GM23338 (cell line): ENCODE data around the gene FUNDC2. TPM values are rescaled to one million over a fixed set of nuclear protein-coding genes. Genes with fewer than 3 reads are reported as not detected.
A peak's percentile ranks its signal among the peaks of the same experiment; 100 is the strongest.

Experiments
- ATAC-seq: fragments of 200-7000 bp; cut with Tn5 transposase; 3 replicates; pipeline ENCODE4 v1.9.1; 2020
- DNase-seq: peaks from one replicate; pipeline ENCODE4 v3.0.0-alpha.2; 2015; ENCODE audit warnings: low spot score
- H2AFZ ChIP-seq: fragments of 200-600 bp; sonication (generic); 2 replicates; pipeline ENCODE4 v1.8.0; 2016; ENCODE audit warnings: antibody characterized with exemption, mild to moderate bottlenecking, moderate library complexity
- H3F3A ChIP-seq: fragments of 200-600 bp; sonication (generic); replicated peaks from 2 replicates; pipeline ENCODE4 v1.8.0; 2017; ENCODE audit warnings: antibody characterized with exemption, mixed run types, low read depth
- H3K27ac ChIP-seq: fragments of 200-600 bp; sonication (generic); 2 replicates; pipeline ENCODE4 v1.6.1; 2016; ENCODE audit warnings: low read depth
- H3K27me3 ChIP-seq: fragments of 200-600 bp; sonication (generic); 2 replicates; pipeline ENCODE4 v1.8.0; 2016; ENCODE audit warnings: mild to moderate bottlenecking, mixed run types, moderate library complexity; ENCODE audit not compliant: insufficient read depth
- H3K36me3 ChIP-seq: fragments of 200-600 bp; sonication (generic); 2 replicates; pipeline ENCODE4 v1.8.0; 2016; ENCODE audit warnings: mild to moderate bottlenecking; ENCODE audit not compliant: insufficient read depth
- H3K4me1 ChIP-seq: fragments of 200-600 bp; sonication (generic); 2 replicates; pipeline ENCODE4 v1.8.0; 2016; ENCODE audit warnings: mild to moderate bottlenecking, moderate library complexity; ENCODE audit not compliant: insufficient read depth
- H3K4me2 ChIP-seq: fragments of 200-600 bp; sonication (generic); 2 replicates; pipeline ENCODE4 v1.7.1; 2017; ENCODE audit warnings: mixed run types
- H3K4me3 ChIP-seq: fragments of 200-600 bp; sonication (generic); 2 replicates; pipeline ENCODE4 v1.6.1; 2016; ENCODE audit warnings: mixed run types
- H3K79me2 ChIP-seq: fragments of 200-600 bp; sonication (generic); replicated peaks from 2 replicates; pipeline ENCODE4 v1.8.0; 2017; ENCODE audit warnings: mild to moderate bottlenecking; ENCODE audit not compliant: insufficient read depth
- H3K9me2 ChIP-seq: fragments of 200-600 bp; sonication (generic); 2 replicates; pipeline ENCODE4 v1.8.0; 2017; ENCODE audit not compliant: insufficient read depth
- H4K20me1 ChIP-seq: fragments of 200-600 bp; sonication (generic); replicated peaks from 2 replicates; pipeline ENCODE4 v1.8.0; 2017; ENCODE audit warnings: mild to moderate bottlenecking; ENCODE audit not compliant: insufficient read depth
- H3K27ac Mint-ChIP-seq: 2 replicates; pipeline ENCODE4 v1.8.0; 2020; ENCODE audit warnings: inconsistent platforms, mild to moderate bottlenecking, moderate library complexity, mixed read lengths
- H3K27me3 Mint-ChIP-seq: 3 replicates; pipeline ENCODE4 v1.8.0; 2022; ENCODE audit warnings: low read depth, mild to moderate bottlenecking, moderate library complexity, mixed read lengths, inconsistent platforms; ENCODE audit not compliant: insufficient read depth, poor library complexity
- H3K36me3 Mint-ChIP-seq: 3 replicates; pipeline ENCODE4 v1.8.0; 2021; ENCODE audit warnings: low read depth, mild to moderate bottlenecking, inconsistent platforms, moderate library complexity, mixed read lengths
- H3K4me1 Mint-ChIP-seq: 3 replicates; pipeline ENCODE4 v1.8.0; 2020; ENCODE audit warnings: mild to moderate bottlenecking, inconsistent platforms, mixed read lengths
- H3K4me3 Mint-ChIP-seq: 3 replicates; pipeline ENCODE4 v1.8.0; 2021; ENCODE audit warnings: moderate library complexity, mild to moderate bottlenecking, inconsistent platforms, mixed read lengths
- H3K9me3 Mint-ChIP-seq: 3 replicates; pipeline ENCODE4 v1.8.0; 2020; ENCODE audit warnings: moderate library complexity, mild to moderate bottlenecking, inconsistent platforms, mixed read lengths
- EZH2 ChIP-seq: fragments of 200-600 bp; sonication (generic); IDR thresholded peaks from one replicate; pipeline ENCODE4 v1.8.0; 2017; ENCODE audit warnings: antibody characterized with exemption, mild to moderate bottlenecking, low read depth; ENCODE audit not compliant: unreplicated experiment
- JUNB ChIP-seq: IDR thresholded peaks from one replicate; pipeline ENCODE4 v1.6.1; 2016; ENCODE audit warnings: antibody characterized with exemption; ENCODE audit not compliant: unreplicated experiment
- POLR2AphosphoS5 ChIP-seq: IDR thresholded peaks from 2 replicates; pipeline ENCODE4 v1.6.1; 2016; ENCODE audit warnings: antibody characterized with exemption, low read depth
- STAT1 ChIP-seq: IDR thresholded peaks from one replicate; pipeline ENCODE4 v1.6.1; 2016; ENCODE audit warnings: antibody characterized with exemption; ENCODE audit not compliant: unreplicated experiment
- ZNF114 ChIP-seq: fragments of 250-450 bp; sonication (Bioruptor Pico); IDR thresholded peaks from 2 replicates; pipeline ENCODE4 v1.5.0; 2020; ENCODE audit warnings: mild to moderate bottlenecking, moderate library complexity
- ZNF331 ChIP-seq: fragments of 250-450 bp; sonication (Bioruptor Pico); IDR thresholded peaks from 2 replicates; pipeline ENCODE4 v1.5.0; 2020; ENCODE audit warnings: low read depth, mild to moderate bottlenecking, moderate library complexity
- polyA plus RNA-seq: library from polyadenylated mRNA; unstranded; fragments of >200 nt; fragmentation: Nextera tagmentation; extraction: Ambion mirVana; gene quantifications from 2 replicates; pipeline ENCODE4 v1.2.1, GENCODE V29; 2016
- total RNA-seq: library from RNA; depleted of rRNA; stranded (reverse); fragments of >200 nt; shearing (Covaris generic); gene quantifications from 2 replicates; pipeline ENCODE4 v1.2.3, GENCODE V29; 2014
- TF ChIP-seq, protein P1 (sequence below): IDR thresholded peaks from one replicate; pipeline ENCODE4 v1.6.1; 2018; ENCODE audit warnings: antibody characterized with exemption; ENCODE audit not compliant: unreplicated experiment
- TF ChIP-seq, protein P2 (sequence below): IDR thresholded peaks from 2 replicates; pipeline ENCODE4 v1.6.1; 2016; ENCODE audit warnings: antibody characterized with exemption
- TF ChIP-seq, protein P3 (sequence below): fragments of 250-450 bp; sonication (Bioruptor Pico); IDR thresholded peaks from 2 replicates; pipeline ENCODE4 v1.5.0; 2020; ENCODE audit warnings: mild to moderate bottlenecking, moderate library complexity
- TF ChIP-seq, protein P4 (sequence below), 2 experiments: fragments of 200-600 bp in 1 of 2; sonication (generic) in 1 of 2; conservative IDR thresholded peaks; 2 replicates each; pipeline versions ENCODE4 v1.5.1 to v1.6.1; 2016 to 2017; ENCODE audit warnings: antibody characterized with exemption in 2 of 2, low read depth in 2 of 2, mild to moderate bottlenecking in 2 of 2, moderate library complexity in 1 of 2

FUNDC2 gene
- total and polyA plus RNA-seq, 2 experiments from 2014 or later: 28.6 to 58.5 TPM

DNA sequence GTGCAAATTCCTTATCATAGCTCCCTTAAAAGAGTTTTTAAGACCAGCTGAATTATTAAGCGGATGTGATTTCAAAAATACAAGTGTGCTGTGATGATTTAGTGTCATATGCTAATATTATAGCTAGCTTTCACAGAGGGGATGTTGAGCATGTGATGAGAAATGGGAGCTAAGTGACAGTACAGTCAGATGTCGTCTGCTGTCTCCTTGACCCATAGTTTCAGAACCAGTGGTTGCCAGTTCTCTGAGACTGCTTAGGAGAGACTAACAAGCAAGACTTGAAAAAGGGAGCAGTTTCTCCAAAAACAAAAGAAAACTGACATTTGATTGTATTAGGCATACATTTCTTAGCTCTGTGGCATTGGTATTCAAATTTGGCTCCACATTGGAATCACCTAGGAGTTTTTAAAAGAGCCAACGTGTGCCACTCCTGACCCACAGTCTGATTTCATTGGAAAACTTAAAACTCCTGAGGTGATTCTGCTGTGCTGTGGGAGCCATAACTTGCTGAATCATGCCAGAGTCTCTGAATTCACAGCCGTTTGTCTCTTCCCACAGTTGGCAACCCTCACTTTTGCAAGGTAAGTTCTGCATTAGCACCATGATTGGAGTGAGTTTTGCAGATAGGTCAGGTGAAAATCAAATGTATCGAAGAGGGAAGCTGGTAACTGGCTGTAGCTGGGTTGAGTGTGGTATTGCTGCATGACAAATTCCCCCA is 20.3 kb downstream of the FUNDC2 start:
- H4K20me1 ChIP-seq: no peaks in the 10 kb centered on the region
- Mint-ChIP-seq H3K27me3 (peaks cover 3% of the 10 kb centered on the region), H3K4me1 (peaks cover 29% of the 10 kb centered on the region; the same call in 2 of the 3 replicates), H3K36me3 (peaks cover 3% of the 10 kb centered on the region; the same call in 1 of the 3 replicates), H3K9me3 (no peaks in the 10 kb centered on the region), H3K4me3 (no peak overlapping the region), H3K27ac (peak overlapping the region; percentile 85; the same call in 1 of the 2 replicates)
- no peak for ATAC-seq
- H3K36me3 ChIP-seq: no peaks in the 10 kb centered on the region
- DNase-seq: no peak
- H3K27ac ChIP-seq: no peak overlapping the region
- H3K9me2 ChIP-seq: no peaks in the 10 kb centered on the region
- H3K27me3 ChIP-seq: no peaks in the 10 kb centered on the region
- no peaks in the 10 kb centered on the region for H3F3A ChIP-seq
- TF ChIP-seq ZNF331 (CRISPR knock-in tag): no peak
- no peak for TF ChIP-seq JUNB
- TF ChIP-seq EZH2: no peak
- TF ChIP-seq, protein P1, sequence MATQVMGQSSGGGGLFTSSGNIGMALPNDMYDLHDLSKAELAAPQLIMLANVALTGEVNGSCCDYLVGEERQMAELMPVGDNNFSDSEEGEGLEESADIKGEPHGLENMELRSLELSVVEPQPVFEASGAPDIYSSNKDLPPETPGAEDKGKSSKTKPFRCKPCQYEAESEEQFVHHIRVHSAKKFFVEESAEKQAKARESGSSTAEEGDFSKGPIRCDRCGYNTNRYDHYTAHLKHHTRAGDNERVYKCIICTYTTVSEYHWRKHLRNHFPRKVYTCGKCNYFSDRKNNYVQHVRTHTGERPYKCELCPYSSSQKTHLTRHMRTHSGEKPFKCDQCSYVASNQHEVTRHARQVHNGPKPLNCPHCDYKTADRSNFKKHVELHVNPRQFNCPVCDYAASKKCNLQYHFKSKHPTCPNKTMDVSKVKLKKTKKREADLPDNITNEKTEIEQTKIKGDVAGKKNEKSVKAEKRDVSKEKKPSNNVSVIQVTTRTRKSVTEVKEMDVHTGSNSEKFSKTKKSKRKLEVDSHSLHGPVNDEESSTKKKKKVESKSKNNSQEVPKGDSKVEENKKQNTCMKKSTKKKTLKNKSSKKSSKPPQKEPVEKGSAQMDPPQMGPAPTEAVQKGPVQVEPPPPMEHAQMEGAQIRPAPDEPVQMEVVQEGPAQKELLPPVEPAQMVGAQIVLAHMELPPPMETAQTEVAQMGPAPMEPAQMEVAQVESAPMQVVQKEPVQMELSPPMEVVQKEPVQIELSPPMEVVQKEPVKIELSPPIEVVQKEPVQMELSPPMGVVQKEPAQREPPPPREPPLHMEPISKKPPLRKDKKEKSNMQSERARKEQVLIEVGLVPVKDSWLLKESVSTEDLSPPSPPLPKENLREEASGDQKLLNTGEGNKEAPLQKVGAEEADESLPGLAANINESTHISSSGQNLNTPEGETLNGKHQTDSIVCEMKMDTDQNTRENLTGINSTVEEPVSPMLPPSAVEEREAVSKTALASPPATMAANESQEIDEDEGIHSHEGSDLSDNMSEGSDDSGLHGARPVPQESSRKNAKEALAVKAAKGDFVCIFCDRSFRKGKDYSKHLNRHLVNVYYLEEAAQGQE: no peak
- TF ChIP-seq POLR2AphosphoS5: no peak
- TF ChIP-seq ZNF114 (CRISPR knock-in tag): no peak
- TF ChIP-seq, protein P2, sequence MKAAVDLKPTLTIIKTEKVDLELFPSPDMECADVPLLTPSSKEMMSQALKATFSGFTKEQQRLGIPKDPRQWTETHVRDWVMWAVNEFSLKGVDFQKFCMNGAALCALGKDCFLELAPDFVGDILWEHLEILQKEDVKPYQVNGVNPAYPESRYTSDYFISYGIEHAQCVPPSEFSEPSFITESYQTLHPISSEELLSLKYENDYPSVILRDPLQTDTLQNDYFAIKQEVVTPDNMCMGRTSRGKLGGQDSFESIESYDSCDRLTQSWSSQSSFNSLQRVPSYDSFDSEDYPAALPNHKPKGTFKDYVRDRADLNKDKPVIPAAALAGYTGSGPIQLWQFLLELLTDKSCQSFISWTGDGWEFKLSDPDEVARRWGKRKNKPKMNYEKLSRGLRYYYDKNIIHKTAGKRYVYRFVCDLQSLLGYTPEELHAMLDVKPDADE: no peak
- TF ChIP-seq, protein P3, sequence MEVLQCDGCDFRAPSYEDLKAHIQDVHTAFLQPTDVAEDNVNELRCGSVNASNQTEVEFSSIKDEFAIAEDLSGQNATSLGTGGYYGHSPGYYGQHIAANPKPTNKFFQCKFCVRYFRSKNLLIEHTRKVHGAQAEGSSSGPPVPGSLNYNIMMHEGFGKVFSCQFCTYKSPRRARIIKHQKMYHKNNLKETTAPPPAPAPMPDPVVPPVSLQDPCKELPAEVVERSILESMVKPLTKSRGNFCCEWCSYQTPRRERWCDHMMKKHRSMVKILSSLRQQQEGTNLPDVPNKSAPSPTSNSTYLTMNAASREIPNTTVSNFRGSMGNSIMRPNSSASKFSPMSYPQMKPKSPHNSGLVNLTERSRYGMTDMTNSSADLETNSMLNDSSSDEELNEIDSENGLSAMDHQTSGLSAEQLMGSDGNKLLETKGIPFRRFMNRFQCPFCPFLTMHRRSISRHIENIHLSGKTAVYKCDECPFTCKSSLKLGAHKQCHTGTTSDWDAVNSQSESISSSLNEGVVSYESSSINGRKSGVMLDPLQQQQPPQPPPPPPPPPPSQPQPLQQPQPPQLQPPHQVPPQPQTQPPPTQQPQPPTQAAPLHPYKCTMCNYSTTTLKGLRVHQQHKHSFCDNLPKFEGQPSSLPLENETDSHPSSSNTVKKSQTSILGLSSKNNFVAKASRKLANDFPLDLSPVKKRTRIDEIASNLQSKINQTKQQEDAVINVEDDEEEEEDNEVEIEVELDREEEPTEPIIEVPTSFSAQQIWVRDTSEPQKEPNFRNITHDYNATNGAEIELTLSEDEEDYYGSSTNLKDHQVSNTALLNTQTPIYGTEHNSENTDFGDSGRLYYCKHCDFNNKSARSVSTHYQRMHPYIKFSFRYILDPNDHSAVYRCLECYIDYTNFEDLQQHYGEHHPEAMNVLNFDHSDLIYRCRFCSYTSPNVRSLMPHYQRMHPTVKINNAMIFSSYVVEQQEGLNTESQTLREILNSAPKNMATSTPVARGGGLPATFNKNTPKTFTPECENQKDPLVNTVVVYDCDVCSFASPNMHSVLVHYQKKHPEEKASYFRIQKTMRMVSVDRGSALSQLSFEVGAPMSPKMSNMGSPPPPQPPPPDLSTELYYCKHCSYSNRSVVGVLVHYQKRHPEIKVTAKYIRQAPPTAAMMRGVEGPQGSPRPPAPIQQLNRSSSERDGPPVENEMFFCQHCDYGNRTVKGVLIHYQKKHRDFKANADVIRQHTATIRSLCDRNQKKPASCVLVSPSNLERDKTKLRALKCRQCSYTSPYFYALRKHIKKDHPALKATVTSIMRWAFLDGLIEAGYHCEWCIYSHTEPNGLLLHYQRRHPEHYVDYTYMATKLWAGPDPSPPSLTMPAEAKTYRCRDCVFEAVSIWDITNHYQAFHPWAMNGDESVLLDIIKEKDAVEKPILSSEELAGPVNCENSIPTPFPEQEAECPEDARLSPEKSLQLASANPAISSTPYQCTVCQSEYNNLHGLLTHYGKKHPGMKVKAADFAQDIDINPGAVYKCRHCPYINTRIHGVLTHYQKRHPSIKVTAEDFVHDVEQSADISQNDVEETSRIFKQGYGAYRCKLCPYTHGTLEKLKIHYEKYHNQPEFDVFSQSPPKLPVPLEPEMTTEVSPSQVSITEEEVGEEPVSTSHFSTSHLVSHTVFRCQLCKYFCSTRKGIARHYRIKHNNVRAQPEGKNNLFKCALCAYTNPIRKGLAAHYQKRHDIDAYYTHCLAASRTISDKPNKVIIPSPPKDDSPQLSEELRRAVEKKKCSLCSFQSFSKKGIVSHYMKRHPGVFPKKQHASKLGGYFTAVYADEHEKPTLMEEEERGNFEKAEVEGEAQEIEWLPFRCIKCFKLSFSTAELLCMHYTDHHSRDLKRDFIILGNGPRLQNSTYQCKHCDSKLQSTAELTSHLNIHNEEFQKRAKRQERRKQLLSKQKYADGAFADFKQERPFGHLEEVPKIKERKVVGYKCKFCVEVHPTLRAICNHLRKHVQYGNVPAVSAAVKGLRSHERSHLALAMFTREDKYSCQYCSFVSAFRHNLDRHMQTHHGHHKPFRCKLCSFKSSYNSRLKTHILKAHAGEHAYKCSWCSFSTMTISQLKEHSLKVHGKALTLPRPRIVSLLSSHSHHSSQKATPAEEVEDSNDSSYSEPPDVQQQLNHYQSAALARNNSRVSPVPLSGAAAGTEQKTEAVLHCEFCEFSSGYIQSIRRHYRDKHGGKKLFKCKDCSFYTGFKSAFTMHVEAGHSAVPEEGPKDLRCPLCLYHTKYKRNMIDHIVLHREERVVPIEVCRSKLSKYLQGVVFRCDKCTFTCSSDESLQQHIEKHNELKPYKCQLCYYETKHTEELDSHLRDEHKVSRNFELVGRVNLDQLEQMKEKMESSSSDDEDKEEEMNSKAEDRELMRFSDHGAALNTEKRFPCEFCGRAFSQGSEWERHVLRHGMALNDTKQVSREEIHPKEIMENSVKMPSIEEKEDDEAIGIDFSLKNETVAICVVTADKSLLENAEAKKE (CRISPR knock-in tag): no peak
- TF ChIP-seq, protein P4, sequence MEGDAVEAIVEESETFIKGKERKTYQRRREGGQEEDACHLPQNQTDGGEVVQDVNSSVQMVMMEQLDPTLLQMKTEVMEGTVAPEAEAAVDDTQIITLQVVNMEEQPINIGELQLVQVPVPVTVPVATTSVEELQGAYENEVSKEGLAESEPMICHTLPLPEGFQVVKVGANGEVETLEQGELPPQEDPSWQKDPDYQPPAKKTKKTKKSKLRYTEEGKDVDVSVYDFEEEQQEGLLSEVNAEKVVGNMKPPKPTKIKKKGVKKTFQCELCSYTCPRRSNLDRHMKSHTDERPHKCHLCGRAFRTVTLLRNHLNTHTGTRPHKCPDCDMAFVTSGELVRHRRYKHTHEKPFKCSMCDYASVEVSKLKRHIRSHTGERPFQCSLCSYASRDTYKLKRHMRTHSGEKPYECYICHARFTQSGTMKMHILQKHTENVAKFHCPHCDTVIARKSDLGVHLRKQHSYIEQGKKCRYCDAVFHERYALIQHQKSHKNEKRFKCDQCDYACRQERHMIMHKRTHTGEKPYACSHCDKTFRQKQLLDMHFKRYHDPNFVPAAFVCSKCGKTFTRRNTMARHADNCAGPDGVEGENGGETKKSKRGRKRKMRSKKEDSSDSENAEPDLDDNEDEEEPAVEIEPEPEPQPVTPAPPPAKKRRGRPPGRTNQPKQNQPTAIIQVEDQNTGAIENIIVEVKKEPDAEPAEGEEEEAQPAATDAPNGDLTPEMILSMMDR (conservative IDR thresholded peaks at IDR 0.05; ENCODE audit: low read depth in 2 of 2): no peak
- TF ChIP-seq STAT1: no peak
- H3K4me3 ChIP-seq: no peak overlapping the region
- H3K4me1 ChIP-seq: peaks cover 5% of the 10 kb centered on the region; the same call in 1 of the 2 replicates
- H2AFZ ChIP-seq: no peak overlapping the region
- H3K4me2 ChIP-seq: no peak overlapping the region
- H3K79me2 ChIP-seq: no peaks in the 10 kb centered on the region
